Renal cortical epithelial cell (primary cell): ENCODE data around the gene ACCSL. TPM values are rescaled to one million over a fixed set of nuclear protein-coding genes. Genes with fewer than 3 reads are reported as not detected.

Source experiments
- DNase-seq: peaks from one replicate; pipeline ENCODE4 v3.0.0-alpha.2; 2011; ENCODE audit warnings: low read depth
- total RNA-seq: library from RNA; depleted of rRNA; stranded (reverse); fragments of >200 nt; gene quantifications from 2 replicates; pipeline ENCODE4 v1.2.3, GENCODE V29; 2014

The ACCSL gene
- total RNA-seq, 1 donor from 2014 or later, result not detected

DNA sequence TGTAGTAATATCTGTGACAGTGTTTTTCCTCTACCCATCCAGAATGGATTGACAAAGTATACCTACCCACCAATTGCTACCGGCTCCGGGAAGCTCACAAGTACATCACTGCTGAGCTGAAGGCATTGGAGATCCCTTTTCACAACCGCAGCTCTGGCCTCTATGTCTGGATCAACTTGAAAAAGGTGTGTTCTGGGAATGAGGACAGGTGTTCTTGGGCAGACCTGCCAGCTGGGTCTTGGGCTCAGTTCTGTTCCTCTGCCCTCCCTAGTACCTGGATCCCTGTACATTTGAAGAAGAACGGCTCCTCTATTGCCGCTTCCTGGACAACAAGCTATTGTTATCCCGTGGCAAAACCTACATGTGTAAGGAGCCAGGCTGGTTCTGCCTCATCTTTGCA is 10.5 kb downstream of the ACCSL start:
- no peak for DNase-seq

DNA sequence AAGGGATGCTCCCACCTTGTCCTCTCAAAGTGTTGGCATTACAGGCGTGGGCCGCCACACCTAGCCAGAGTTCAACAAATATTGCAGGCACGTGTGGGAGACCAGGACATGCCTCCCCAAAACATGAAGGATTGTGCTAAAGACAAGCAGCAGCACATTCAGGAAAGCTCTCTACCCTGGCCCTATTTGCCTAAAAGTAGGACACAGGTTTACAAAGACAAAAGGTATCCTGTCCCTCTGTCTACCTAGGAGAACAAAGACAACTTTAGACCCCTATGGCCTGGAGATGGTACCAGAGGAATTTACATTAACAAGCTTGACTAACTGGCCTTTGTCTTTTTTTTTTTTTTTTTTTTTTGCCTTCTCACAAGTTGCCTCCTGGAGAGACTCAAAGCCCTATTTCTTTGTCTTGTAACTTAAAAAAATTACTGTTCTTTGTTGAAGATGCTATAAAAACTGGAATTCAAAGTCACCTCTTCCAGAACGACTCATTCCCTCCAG is 17.4 kb downstream of the ACCSL start:
- no peak for DNase-seq

DNA sequence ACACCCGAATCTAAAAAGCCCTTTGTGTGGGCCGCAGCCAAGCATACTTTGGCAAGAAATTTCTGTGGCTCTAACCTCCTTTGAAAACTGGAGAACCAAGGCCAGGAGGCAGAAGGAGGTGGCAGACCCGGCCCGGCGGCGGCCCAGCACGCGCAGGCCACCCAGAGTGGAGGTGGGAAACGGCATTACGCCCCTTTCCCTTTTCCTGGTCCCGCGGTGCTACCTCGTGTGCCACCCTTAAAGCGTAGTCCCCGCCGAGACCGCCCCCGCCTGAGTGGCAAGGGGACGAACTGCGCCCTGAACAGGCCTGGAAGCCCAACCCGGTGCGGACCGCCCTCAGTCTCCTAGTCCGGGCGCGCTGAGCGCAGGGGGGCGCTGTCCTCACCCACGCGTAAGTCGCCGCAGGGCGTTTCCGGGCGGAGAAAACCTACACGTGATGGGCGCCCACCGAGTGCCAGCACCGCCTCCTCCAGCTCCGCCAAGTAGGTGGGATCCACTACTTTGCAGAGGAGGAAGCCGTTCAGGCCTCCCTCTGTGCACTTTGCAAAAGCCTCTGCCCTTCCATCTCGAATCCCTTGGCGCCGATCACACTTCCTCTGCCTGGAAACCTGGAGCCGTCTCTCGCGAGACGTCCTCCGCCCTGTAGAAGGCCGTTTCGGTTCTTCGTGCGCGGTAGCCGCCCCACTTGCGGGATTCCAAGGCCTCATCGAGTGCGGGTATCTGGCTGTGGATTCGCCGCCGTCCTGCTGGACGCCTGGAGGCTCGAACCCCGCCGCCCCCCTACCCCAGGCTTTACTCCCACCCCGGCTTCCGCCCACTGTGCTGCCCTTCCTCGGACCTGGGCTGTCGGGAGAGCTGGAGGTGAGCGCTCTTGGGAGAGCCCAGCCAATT is 18.3 kb downstream of the ACCSL start, which contains the start of gene ACCS:
TSS of gene ACCS (plus strand) at position 430 of the 891 bp plus-strand sequence. CDS start 1,358 bp downstream, outside the sequence.
- peak; percentile 81 for DNase-seq

- DNase-seq, result peak; percentile 65
These were observed 19.0 kb downstream of the ACCSL start for GRCh38 chr11:44066732-44067141.

- DNase-seq, result no peak
These were observed 19.5 kb downstream of the ACCSL start for GRCh38 chr11:44067266-44067665.

GRCh38 chr11:44068180-44068579 is 20.4 kb downstream of the ACCSL start:
- no peak for DNase-seq

- DNase-seq, result no peak
These were observed 23.4 kb downstream of the ACCSL start for GRCh38 chr11:44071157-44071556.

GRCh38 chr11:44072757-44073658 is 25.2 kb downstream of the ACCSL start:
- no peak for DNase-seq

DNA sequence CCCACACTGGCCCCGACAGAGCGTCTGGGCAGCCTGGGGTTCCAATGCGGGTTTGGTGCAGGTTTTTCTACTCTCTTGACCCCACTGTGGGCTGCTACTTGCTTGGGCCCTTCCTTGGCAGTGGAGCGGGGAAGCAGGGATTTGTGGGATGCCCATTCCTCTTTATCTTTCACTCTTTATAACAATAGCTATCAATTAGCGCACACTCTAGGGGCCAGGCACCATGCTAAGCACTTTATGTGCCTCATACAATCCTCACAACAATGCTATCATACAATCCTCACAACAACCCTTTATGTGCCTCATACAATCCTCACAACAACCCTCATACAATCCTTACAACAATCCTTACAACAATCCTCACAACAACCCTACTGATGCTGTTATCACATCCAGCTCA is 31.0 kb downstream of the ACCSL start:
- no peak for DNase-seq

DNA sequence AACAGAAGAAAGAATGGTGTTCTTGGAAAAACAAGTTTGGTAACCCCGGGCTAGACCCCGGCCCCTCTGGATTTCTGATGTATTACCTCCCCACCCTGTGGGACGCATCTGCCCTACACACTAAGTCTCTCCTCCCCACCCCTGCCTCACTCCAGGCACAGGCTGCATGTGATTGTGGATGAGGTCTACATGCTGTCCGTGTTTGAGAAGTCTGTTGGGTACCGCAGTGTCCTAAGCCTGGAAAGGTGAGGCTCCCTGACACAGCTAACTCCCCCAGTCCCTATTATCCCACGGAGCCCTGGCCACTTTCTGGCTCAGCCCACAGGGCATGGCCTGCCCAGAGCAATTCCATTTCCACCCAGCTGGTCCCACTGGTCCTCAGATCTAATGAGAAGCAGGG is 31.6 kb downstream of the ACCSL start:
- no peak for DNase-seq

- no peak for DNase-seq
These were observed 33.2 kb downstream of the ACCSL start for GRCh38 chr11:44080951-44081350.

DNA sequence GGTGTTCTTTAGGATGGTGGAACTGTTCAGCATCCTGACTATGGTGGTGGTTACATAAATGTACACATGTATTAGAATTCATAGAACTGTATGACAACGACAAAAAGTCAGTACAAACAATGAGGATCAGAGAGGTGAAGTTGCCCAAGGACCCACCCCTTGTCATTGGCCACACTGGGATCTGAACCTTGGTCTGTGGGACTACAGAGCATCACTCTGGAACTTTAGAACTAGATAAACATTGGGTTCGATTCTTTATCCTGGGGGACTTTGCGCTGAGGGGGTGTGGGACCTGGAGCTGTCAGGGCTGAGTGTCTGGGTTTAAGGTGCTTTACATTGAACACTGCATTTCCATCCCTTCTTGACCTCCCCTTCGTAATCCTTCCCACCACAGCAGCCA is 34.9 kb downstream of the ACCSL start:
- DNase-seq, result no peak

DNA sequence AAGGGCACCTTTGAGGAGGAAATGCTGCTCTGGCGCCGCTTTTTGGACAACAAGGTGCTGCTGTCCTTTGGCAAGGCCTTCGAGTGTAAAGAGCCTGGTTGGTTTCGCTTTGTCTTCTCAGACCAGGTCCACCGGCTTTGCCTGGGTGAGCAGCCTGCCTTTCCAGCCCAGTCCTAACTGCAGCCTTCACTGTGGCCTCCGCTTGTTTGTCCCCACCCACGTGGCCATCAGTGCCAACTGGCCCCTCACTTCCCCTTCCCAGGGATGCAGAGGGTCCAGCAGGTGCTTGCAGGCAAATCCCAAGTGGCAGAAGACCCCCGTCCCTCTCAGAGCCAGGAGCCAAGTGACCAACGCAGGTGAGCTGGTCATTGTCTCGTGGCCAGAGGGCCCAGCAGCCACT is 35.7 kb downstream of the ACCSL start:
- no peak for DNase-seq

DNA sequence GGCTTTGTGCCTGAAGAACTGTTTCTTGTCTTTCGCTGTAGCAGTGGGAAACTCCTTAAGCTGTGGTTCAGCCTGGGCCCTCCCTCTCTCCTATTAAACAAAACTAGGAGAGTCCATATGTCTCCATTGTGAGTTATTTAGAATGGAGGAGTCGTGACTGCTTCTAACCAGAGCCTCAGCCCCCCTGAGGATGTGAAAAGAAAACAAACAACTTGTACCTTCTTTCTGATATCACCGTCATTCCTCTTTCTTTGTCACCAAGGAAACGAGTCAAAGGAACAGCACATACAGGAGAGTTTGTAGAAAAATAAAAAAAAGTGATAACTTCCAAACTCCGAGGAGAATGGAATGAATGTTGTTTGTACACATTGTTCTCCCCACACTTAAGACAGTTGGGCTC is 36.1 kb downstream of the ACCSL start:
- DNase-seq, result no peak

DNA sequence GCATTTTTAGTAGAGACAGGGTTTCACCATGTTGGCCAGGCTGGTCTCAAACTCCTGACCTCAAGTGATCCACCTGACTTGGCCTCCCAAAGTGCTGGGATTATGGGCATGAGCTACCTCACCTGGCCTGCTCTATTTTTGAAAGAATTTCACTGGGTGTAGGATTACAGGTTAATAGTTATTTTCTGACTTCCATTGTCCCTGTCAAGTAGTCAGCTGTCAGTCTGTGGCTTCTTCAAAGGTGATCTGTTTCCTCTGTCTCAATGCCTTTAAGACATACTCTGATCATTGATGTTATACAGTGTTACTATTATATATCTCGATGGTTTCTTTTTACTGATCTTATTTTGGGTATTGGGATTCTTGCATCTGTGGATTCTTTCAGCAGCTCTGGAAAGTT is 37.5 kb downstream of the ACCSL start:
- no peak for DNase-seq

GRCh38 chr11:44088377-44088776 is 40.6 kb downstream of the ACCSL start:
- DNase-seq, result no peak

GRCh38 chr11:44088871-44089270 is 41.1 kb downstream of the ACCSL start:
- no peak for DNase-seq

GRCh38 chr11:44090539-44090938 is 42.8 kb downstream of the ACCSL start:
- DNase-seq, result no peak

GRCh38 chr11:44094260-44094868 is 46.6 kb downstream of the ACCSL start:
- DNase-seq, result peak; percentile 71

- peak; percentile 55 for DNase-seq
These were observed 48.0 kb downstream of the ACCSL start, which contains the start of gene EXT2 for GRCh38 chr11:44095506-44096359. TSS of gene EXT2 (plus strand) at chr11:44095678. CDS start at chr11:44107713, 12,035 bp downstream.
